Ecto neural progenitor cell (in vitro differentiated cells): ENCODE results near the gene PCDH18.
"Not testable (repeated sequence)": the region's sequence is repeated elsewhere in the genome, so short reads cannot be mapped to it uniquely, and the experiment has no call there.

Experiments
- DNase-seq: peaks from one replicate; pipeline ENCODE4 v3.0.0-alpha.2; 2018; ENCODE audit warnings: low spot score

The PCDH18 gene

GRCh38 chr4:137531986-137532868, at the start of gene PCDH18:
Gene PCDH18 (minus strand): TSS chr4:137532494. CDS start chr4:137532088, 406 bp downstream.
- DNase-seq = peak; percentile 89

GRCh38 chr4:137576446-137576845, 44.2 kb upstream of the PCDH18 start:
- no peak for DNase-seq

- DNase-seq = no peak
These were observed 40.4 kb upstream of the PCDH18 start for GRCh38 chr4:137572647-137573046.

- DNase-seq = no peak
These were observed 39.9 kb upstream of the PCDH18 start for GRCh38 chr4:137572163-137572562.

- no peak for DNase-seq
These were observed 27.5 kb upstream of the PCDH18 start for GRCh38 chr4:137559801-137560200.

GRCh38 chr4:137558951-137559350, 26.7 kb upstream of the PCDH18 start:
- DNase-seq = no peak

GRCh38 chr4:137545461-137545861, 13.2 kb upstream of the PCDH18 start:
- no peak for DNase-seq

GRCh38 chr4:137543648-137544047, 11.4 kb upstream of the PCDH18 start:
- DNase-seq = no peak

GRCh38 chr4:137543198-137543597, 10.9 kb upstream of the PCDH18 start:
- no peak for DNase-seq

GRCh38 chr4:137541876-137542646, 9.8 kb upstream of the PCDH18 start:
- DNase-seq = no peak

- DNase-seq = no peak
These were observed 8.9 kb upstream of the PCDH18 start for GRCh38 chr4:137541181-137541580.

- DNase-seq = no peak
These were observed 8.1 kb upstream of the PCDH18 start for GRCh38 chr4:137540356-137540755.

- no peak for DNase-seq
These were observed 6.2 kb upstream of the PCDH18 start for GRCh38 chr4:137538526-137538925.

GRCh38 chr4:137537807-137538206, 5.5 kb upstream of the PCDH18 start:
- not testable (repeated sequence) for DNase-seq

GRCh38 chr4:137536789-137537561, 4.7 kb upstream of the PCDH18 start:
- DNase-seq = no peak

GRCh38 chr4:137535718-137536117, 3.4 kb upstream of the PCDH18 start:
- DNase-seq = no peak

- DNase-seq = no peak
These were observed 2.2 kb upstream of the PCDH18 start for GRCh38 chr4:137534516-137534915.

GRCh38 chr4:137533855-137534254, 1.6 kb upstream of the PCDH18 start:
- no peak for DNase-seq

GRCh38 chr4:137532869-137533236, 559 bp upstream of the PCDH18 start:
- DNase-seq = no peak

- no peak for DNase-seq
These were observed 917 bp downstream of the PCDH18 start for GRCh38 chr4:137531168-137531985.

GRCh38 chr4:137530176-137530575, 2.1 kb downstream of the PCDH18 start:
- no peak for DNase-seq

- no peak for DNase-seq
These were observed 2.9 kb downstream of the PCDH18 start for GRCh38 chr4:137529432-137529831.
